AG04450 (cell line): ENCODE results near the gene ARHGAP15. TPM values are rescaled to one million over a fixed set of nuclear protein-coding genes. Genes with fewer than 3 reads are reported as not detected.

ENCODE experiments used
- CTCF ChIA-PET: fragments of 300-600, 350-600 bp; formaldehyde crosslinking; extraction: SDS; loops from one replicate; lab custom pipeline; 2022; ENCODE audit warnings: antibody characterized with exemption, inconsistent platforms; lab: Charles Lee
- POLR2A ChIA-PET: fragments of 350-600 bp; formaldehyde crosslinking; extraction: SDS; loops from one replicate; lab custom pipeline; 2021; ENCODE audit warnings: antibody characterized with exemption, inconsistent platforms; lab: Yijun Ruan, JAX
- DNase-seq: peaks from one replicate; pipeline ENCODE4 v3.0.0-alpha.2; 2011; ENCODE audit warnings: low read depth, low spot score
- H3K27ac ChIP-seq: one replicate; pipeline ENCODE4 v1.5.1; 2012; ENCODE audit warnings: low read depth, low read length, control low read depth
- H3K27me3 ChIP-seq: one replicate; pipeline ENCODE4 v1.6.0; 2012; ENCODE audit warnings: low read length; ENCODE audit not compliant: control insufficient read depth, insufficient read depth
- H3K4me3 ChIP-seq: 2 replicates; pipeline ENCODE4 v1.5.1; 2011; ENCODE audit warnings: mild to moderate bottlenecking, low read depth, low read length, control low read depth
- H3K9me3 ChIP-seq: 2 replicates; pipeline ENCODE4 v1.5.1; 2012; ENCODE audit warnings: low read length; ENCODE audit not compliant: control insufficient read depth, insufficient read depth
- CTCF ChIP-seq: IDR thresholded peaks from 2 replicates; pipeline ENCODE4 v1.5.1; 2011; ENCODE audit warnings: low read depth, low read length, control low read depth, inconsistent platforms
- polyA plus RNA-seq: library from polyadenylated mRNA; depleted of rRNA; stranded (reverse); fragments of >200 nt; gene quantifications from 2 replicates; pipeline ENCODE4 v1.2.3, GENCODE V29; 2011
- small RNA-seq: library from RNA; depleted of rRNA; stranded (forward); fragments of <200 nt; gene quantifications from one replicate; pipeline ENCODE3, GENCODE V24; 2012; ENCODE audit warnings: low read depth; ENCODE audit not compliant: insufficient read length

Gene ARHGAP15
- polyA plus RNA-seq, 1 experiment, result not detected

DNA sequence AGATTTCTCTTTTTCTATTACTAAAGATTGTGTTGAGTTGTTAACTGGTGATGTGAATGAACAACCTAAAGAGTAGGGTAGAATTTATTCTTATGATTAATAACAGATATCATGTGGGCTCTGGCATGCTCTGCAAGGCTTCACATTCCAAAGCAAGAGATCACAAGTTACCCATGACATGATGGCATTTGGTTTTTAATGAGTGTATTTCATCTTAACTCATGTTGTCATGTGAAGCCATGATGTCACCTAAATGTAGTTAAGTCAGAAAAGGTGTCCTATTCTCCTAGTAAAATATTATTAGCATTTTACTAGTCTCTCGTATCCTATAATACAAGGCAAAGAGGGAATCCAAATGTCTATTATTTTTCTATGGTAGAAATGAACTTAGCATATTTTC, 678.0 kb downstream of the ARHGAP15 start:
- no peak for DNase-seq

DNA sequence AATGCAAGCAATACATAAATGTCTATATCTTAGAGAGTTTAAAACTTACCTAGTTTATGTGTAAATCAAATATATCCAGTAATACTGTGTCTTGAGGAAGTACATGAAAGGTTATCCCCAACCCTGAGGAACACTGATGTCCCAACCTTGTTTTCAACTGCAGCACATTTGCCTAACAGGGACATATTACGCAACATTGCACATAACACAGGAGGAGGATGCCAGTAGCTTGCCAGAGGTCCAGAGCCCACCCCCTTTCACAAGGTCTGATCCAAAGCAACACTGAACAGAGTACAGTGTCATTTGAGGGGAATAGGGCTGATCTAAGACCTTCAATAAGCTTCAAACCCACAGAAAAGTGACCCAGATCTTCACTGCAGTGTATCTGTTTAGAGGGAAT, 678.5 kb downstream of the ARHGAP15 start:
- Histone ChIP-seq H3K9me3 (no peaks in the 10 kb centered on the region), H3K27me3 (no peaks in the 10 kb centered on the region), H3K27ac (no peak overlapping the region), H3K4me3 (no peak overlapping the region)
- POLR2A ChIA-PET, result no interaction called here
- no peak for TF ChIP-seq CTCF
- CTCF ChIA-PET, result no interaction called here
- DNase-seq, result no peak

More for the DNA sequence above, 678.0 kb downstream of the ARHGAP15 start:
- CTCF ChIA-PET, result no interaction called here
- Histone ChIP-seq H3K4me3 (no peak overlapping the region), H3K27me3 (no peaks in the 10 kb centered on the region), H3K27ac (no peak overlapping the region), H3K9me3 (no peaks in the 10 kb centered on the region)
- POLR2A ChIA-PET, result no interaction called here
- TF ChIP-seq CTCF, result no peak

DNA sequence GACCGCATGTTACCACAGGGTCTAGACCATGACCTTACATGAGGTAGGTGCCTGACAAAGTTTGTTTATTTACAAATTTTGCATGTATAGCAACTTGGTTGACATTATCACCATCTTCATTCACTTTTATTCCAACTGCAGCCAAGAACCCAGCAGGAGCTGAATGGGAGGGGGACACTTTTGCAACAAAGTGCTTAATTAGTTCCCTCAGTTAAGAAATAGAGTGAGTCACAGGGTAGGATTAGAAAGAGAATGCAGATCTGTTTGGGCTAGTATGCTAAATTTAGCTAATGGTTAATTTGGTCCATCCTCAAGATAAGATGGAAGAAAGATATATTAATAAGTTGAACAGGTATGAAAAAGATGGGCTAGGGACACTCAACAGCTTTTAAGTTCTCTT, 678.9 kb downstream of the ARHGAP15 start:
- Histone ChIP-seq H3K9me3 (no peaks in the 10 kb centered on the region), H3K27ac (no peak overlapping the region), H3K4me3 (no peak overlapping the region), H3K27me3 (no peaks in the 10 kb centered on the region)
- no peak for TF ChIP-seq CTCF
- CTCF ChIA-PET, result no interaction called here
- DNase-seq, result no peak
- POLR2A ChIA-PET, result no interaction called here

DNA sequence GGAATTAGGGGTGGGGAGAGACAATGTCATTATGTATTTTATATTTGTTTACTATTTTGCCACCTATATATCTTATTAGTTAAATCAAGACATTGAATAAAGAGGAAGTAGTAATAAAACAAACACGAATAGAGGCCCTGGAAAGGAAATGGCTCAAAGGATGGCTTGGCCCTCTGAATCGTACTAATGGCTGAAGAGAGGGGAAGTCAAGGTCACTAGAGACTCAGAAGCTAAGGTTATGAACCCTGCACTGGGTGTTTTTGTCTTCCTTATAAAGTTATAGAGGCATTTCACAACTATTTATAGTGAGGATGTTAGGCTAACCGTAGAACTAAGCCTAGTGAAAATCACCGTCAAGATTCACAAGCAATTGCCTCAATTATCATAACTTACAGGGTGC, 685.9 kb downstream of the ARHGAP15 start:
- TF ChIP-seq CTCF, result no peak
- ChIA-PET CTCF (no interaction called here), POLR2A (no interaction called here)
- DNase-seq, result no peak
- H3K27me3 ChIP-seq, result no peaks in the 10 kb centered on the region
- no peak overlapping the region for H3K27ac ChIP-seq
- no peak overlapping the region for H3K4me3 ChIP-seq
- H3K9me3 ChIP-seq, result no peaks in the 10 kb centered on the region

- Histone ChIP-seq H3K4me3 (no peak overlapping the region), H3K27ac (no peak overlapping the region), H3K9me3 (no peaks in the 10 kb centered on the region), H3K27me3 (no peaks in the 10 kb centered on the region)
- POLR2A ChIA-PET, result no interaction called here
- CTCF ChIA-PET, result no interaction called here
- DNase-seq, result no peak
- TF ChIP-seq CTCF, result no peak
Measured at GRCh38 chr2:143816916-143817315, 687.7 kb downstream of the ARHGAP15 start.

Small RNAs within 50 kb of the gene (small RNA-seq; reads per million reads assigned to genes)
- not detected for gene MTND4LP12
